ENCODE results near the gene CYP26B1.

The CYP26B1 gene

GRCh38 chr2:72128059-72128842 lies 19.4 kb downstream of the CYP26B1 start:
- DNase-seq = no peak

GRCh38 chr2:72127401-72128058 lies 20.1 kb downstream of the CYP26B1 start:
- no peak for DNase-seq

- no peak for DNase-seq
Measured at GRCh38 chr2:72126186-72127100, 21.2 kb downstream of the CYP26B1 start.

- no peak for DNase-seq
Measured at GRCh38 chr2:72124376-72124775, 23.3 kb downstream of the CYP26B1 start.

GRCh38 chr2:72121153-72121552 lies 26.5 kb downstream of the CYP26B1 start:
- DNase-seq = no peak

- DNase-seq = no peak
Measured at GRCh38 chr2:72118951-72119350, 28.7 kb downstream of the CYP26B1 start.

GRCh38 chr2:72118386-72118785 lies 29.3 kb downstream of the CYP26B1 start:
- no peak for DNase-seq

- DNase-seq = no peak
Measured at GRCh38 chr2:72117718-72118117, 29.9 kb downstream of the CYP26B1 start.

GRCh38 chr2:72117029-72117428 lies 30.6 kb downstream of the CYP26B1 start:
- no peak for DNase-seq

GRCh38 chr2:72116081-72116533 lies 31.6 kb downstream of the CYP26B1 start:
- no peak for DNase-seq

- no peak for DNase-seq
Measured at GRCh38 chr2:72115110-72116080, 32.3 kb downstream of the CYP26B1 start.

GRCh38 chr2:72114693-72115051 lies 33.0 kb downstream of the CYP26B1 start:
- no peak for DNase-seq

- no peak for DNase-seq
Measured at GRCh38 chr2:72113847-72114692, 33.6 kb downstream of the CYP26B1 start.

- DNase-seq = no peak
Measured at GRCh38 chr2:72112981-72113846, 34.4 kb downstream of the CYP26B1 start.

GRCh38 chr2:72112401-72112800 lies 35.3 kb downstream of the CYP26B1 start:
- no peak for DNase-seq

GRCh38 chr2:72111061-72111460 lies 36.6 kb downstream of the CYP26B1 start:
- DNase-seq = no peak

GRCh38 chr2:72109904-72110303 lies 37.8 kb downstream of the CYP26B1 start:
- no peak for DNase-seq

GRCh38 chr2:72109291-72109690 lies 38.4 kb downstream of the CYP26B1 start:
- no peak for DNase-seq

- DNase-seq = no peak
Measured at GRCh38 chr2:72108121-72108520, 39.5 kb downstream of the CYP26B1 start.

- DNase-seq = no peak
Measured at GRCh38 chr2:72106978-72107377, 40.7 kb downstream of the CYP26B1 start.

Data from CD4-positive, alpha-beta T cell treated with Interleukin-1 beta for 1 hour (primary cell).